ENCODE data around the gene SLMAP.

DNA sequence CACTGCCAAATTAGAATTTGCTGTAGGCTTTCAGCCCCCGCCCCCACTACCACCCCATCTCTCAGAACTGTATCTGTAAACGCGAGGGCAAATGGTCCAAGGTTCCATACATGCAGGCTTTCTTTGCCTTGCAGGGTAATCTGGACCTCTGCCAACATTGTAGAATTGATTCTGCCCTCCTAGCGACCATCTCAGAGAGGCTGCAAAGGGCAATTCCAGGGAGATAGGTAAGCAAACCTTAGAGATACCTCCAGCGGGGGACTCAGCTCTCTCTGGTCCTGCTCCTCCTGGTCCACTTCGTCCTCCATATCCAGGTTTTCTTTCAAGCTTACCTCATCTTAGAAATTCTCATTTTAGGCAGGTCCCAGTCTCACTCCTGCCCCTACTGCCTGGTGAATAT, 64.4 kb downstream of the SLMAP start:
- no peak for TF ChIP-seq CTCF (IDR thresholded peaks at IDR 0.05; ENCODE audit: insufficient read depth, low read length)
- TF ChIP-seq REST (IDR thresholded peaks at IDR 0.05; ENCODE audit: insufficient replicate concordance, low read depth), result no peak
- TF ChIP-seq GABPA (IDR thresholded peaks at IDR 0.05; ENCODE audit: low read depth), result no peak

Data from HL-60 (cell line).